ENCODE measurements around the gene MBTD1. TPM values are rescaled to one million over a fixed set of nuclear protein-coding genes. Genes with fewer than 3 reads are reported as not detected.
A peak's percentile ranks its signal among the peaks of the same experiment; 100 is the strongest.

MBTD1 gene
- polyA plus RNA-seq, 3 donors: 47.6 to 61.2 (median 54.4) TPM

- DNase-seq (ENCODE audit: extremely low read depth in 1 of 11, low read depth in 9 of 11, low spot score in 4 of 11): no peak
Measured at GRCh38 chr17:51164911-51165679, 94.8 kb downstream of the MBTD1 start.

- DNase-seq (ENCODE audit: extremely low read depth in 1 of 11, low read depth in 9 of 11, low spot score in 4 of 11): no peak
Measured at GRCh38 chr17:51161541-51161940, 98.3 kb downstream of the MBTD1 start.

GRCh38 chr17:51159604-51160003 is 100.2 kb downstream of the MBTD1 start:
- DNase-seq (ENCODE audit: extremely low read depth in 1 of 11, low read depth in 9 of 11, low spot score in 4 of 11): no peak

- no peak for DNase-seq (ENCODE audit: extremely low read depth in 1 of 11, low read depth in 9 of 11, low spot score in 4 of 11)
Measured at GRCh38 chr17:51155416-51155815, 104.4 kb downstream of the MBTD1 start.

GRCh38 chr17:51154176-51154575 is 105.7 kb downstream of the MBTD1 start:
- no peak for DNase-seq (ENCODE audit: extremely low read depth in 1 of 11, low read depth in 9 of 11, low spot score in 4 of 11)

GRCh38 chr17:51153210-51154072 is 106.4 kb downstream of the MBTD1 start, which contains the start of gene NME1:
Gene NME1 (plus strand): TSS chr17:51153559. CDS start chr17:51155655, 2,096 bp downstream.
- DNase-seq (ENCODE audit: extremely low read depth in 1 of 11, low read depth in 9 of 11, low spot score in 4 of 11): peak; percentile 95 to 100 (median 98)

GRCh38 chr17:51152766-51153209 is 107.1 kb downstream of the MBTD1 start:
- DNase-seq (ENCODE audit: extremely low read depth in 1 of 11, low read depth in 9 of 11, low spot score in 4 of 11): peak in 1 of 11 donors; percentile 37

- DNase-seq (ENCODE audit: extremely low read depth in 1 of 11, low read depth in 9 of 11, low spot score in 4 of 11): no peak
Measured at GRCh38 chr17:51150932-51151331, 108.9 kb downstream of the MBTD1 start.

GRCh38 chr17:51149163-51149562 is 110.7 kb downstream of the MBTD1 start:
- DNase-seq (ENCODE audit: extremely low read depth in 1 of 11, low read depth in 9 of 11, low spot score in 4 of 11): no peak

GRCh38 chr17:51147650-51148049 is 112.2 kb downstream of the MBTD1 start:
- no peak for DNase-seq (ENCODE audit: extremely low read depth in 1 of 11, low read depth in 9 of 11, low spot score in 4 of 11)

GRCh38 chr17:51144266-51145022 is 115.4 kb downstream of the MBTD1 start:
- DNase-seq (ENCODE audit: extremely low read depth in 1 of 11, low read depth in 9 of 11, low spot score in 4 of 11): peak in 1 of 11 donors; percentile 22

- no peak for DNase-seq (ENCODE audit: extremely low read depth in 1 of 11, low read depth in 9 of 11, low spot score in 4 of 11)
Measured at GRCh38 chr17:51142597-51142996, 117.3 kb downstream of the MBTD1 start.

- no peak for DNase-seq (ENCODE audit: extremely low read depth in 1 of 11, low read depth in 9 of 11, low spot score in 4 of 11)
Measured at GRCh38 chr17:51135956-51136355, 123.9 kb downstream of the MBTD1 start.

GRCh38 chr17:51133365-51133764 is 126.5 kb downstream of the MBTD1 start:
- DNase-seq (ENCODE audit: extremely low read depth in 1 of 11, low read depth in 9 of 11, low spot score in 4 of 11): no peak

GRCh38 chr17:51132964-51133319 is 126.9 kb downstream of the MBTD1 start:
- no peak for DNase-seq (ENCODE audit: extremely low read depth in 1 of 11, low read depth in 9 of 11, low spot score in 4 of 11)

GRCh38 chr17:51128076-51128475 is 131.8 kb downstream of the MBTD1 start:
- DNase-seq (ENCODE audit: extremely low read depth in 1 of 11, low read depth in 9 of 11, low spot score in 4 of 11): no peak

Data from renal cortex interstitium (tissue), 11 donors.